ENCODE data around the gene SPATS2. TPM values are rescaled to one million over a fixed set of nuclear protein-coding genes. Genes with fewer than 3 reads are reported as not detected.

Gene SPATS2
- total and polyA plus RNA-seq, 7 donors = 4.4 to 10.6 (median 9.1) TPM

- Histone ChIP-seq H3K36me3 (ENCODE audit: insufficient read depth in 1 of 2, low read depth in 1 of 2) (no peaks in the 10 kb centered on the region), H3K27ac (no peak overlapping the region), H3K4me3 (no peak overlapping the region), H3K4me1 (peaks cover 6% of the 10 kb centered on the region), H3K27me3 (ENCODE audit: insufficient read depth in 3 of 3, low read length in 2 of 3) (peaks cover 0 to 52% (median 17%) of the 10 kb centered on the region in 3 donors), H3K9me3 (no peaks in the 10 kb centered on the region)
- intact Hi-C loops (cut with DNase I) = no loop called here
- TF ChIP-seq CTCF (IDR thresholded peaks at IDR 0.05) = no peak
- WGBS, 3 donors = 89 to 94% (median 94%) methylated on average over 15 of the region's 15 CpGs
- no peak for ATAC-seq
- no peak for DNase-seq
These were observed 175.4 kb downstream of the SPATS2 start for GRCh38 chr12:49542592-49543160.

GRCh38 chr12:49543221-49543913, 176.1 kb downstream of the SPATS2 start:
- DNase-seq (no peak), ATAC-seq (no peak)
- peaks cover 0 to 47% (median 12%) of the 10 kb centered on the region in 3 donors for H3K27me3 ChIP-seq (ENCODE audit: insufficient read depth in 3 of 3, low read length in 2 of 3)
- no peak overlapping the region for H3K27ac ChIP-seq
- intact Hi-C loops (cut with DNase I) = no loop called here
- no peak overlapping the region for H3K4me3 ChIP-seq
- WGBS, 3 donors = 61 to 69% (median 61%) methylated on average over 20 of the region's 20 CpGs
- peaks cover 2% of the 10 kb centered on the region for H3K4me1 ChIP-seq
- TF ChIP-seq CTCF (IDR thresholded peaks at IDR 0.05) = no peak
- H3K36me3 ChIP-seq (ENCODE audit: insufficient read depth in 1 of 2, low read depth in 1 of 2) = no peaks in the 10 kb centered on the region
- no peaks in the 10 kb centered on the region for H3K9me3 ChIP-seq

GRCh38 chr12:49543914-49544815, 176.9 kb downstream of the SPATS2 start:
- peaks cover 0 to 46% (median 6%) of the 10 kb centered on the region in 3 donors for H3K27me3 ChIP-seq (ENCODE audit: insufficient read depth in 3 of 3, low read length in 2 of 3)
- intact Hi-C loops (cut with DNase I) = no loop called here
- peaks cover 6% of the 10 kb centered on the region for H3K4me1 ChIP-seq
- 28 to 31% (median 30%) methylated on average over 35 to 39 of the region's 39 CpGs for whole genome bisulfite sequencing, 3 donors
- no peak for TF ChIP-seq CTCF (IDR thresholded peaks at IDR 0.05)
- H3K36me3 ChIP-seq (ENCODE audit: insufficient read depth in 1 of 2, low read depth in 1 of 2) = no peaks in the 10 kb centered on the region
- H3K9me3 ChIP-seq = no peaks in the 10 kb centered on the region
- DNase-seq (no peak), ATAC-seq (no peak)
- H3K27ac ChIP-seq = no peak overlapping the region
- no peak overlapping the region for H3K4me3 ChIP-seq

- no peak for TF ChIP-seq CTCF (IDR thresholded peaks at IDR 0.05)
- H3K4me3 ChIP-seq = no peak overlapping the region
- H3K9me3 ChIP-seq = no peaks in the 10 kb centered on the region
- H3K4me1 ChIP-seq = peaks cover 8% of the 10 kb centered on the region
- H3K27ac ChIP-seq = no peak overlapping the region
- H3K27me3 ChIP-seq (ENCODE audit: insufficient read depth in 3 of 3, low read length in 2 of 3) = peaks cover 0 to 38% (median 1%) of the 10 kb centered on the region in 3 donors
- intact Hi-C loops (cut with DNase I) = loop anchor here in 1 of 2 donors (5.0 kb wide), 1 partner anchor 36 kb away; no protein-coding TSS in a partner anchor
- DNase-seq (no peak), ATAC-seq (no peak)
- WGBS, 3 donors = 56 to 65% (median 63%) methylated on average over 4 of the region's 4 CpGs
- no peaks in the 10 kb centered on the region for H3K36me3 ChIP-seq (ENCODE audit: insufficient read depth in 1 of 2, low read depth in 1 of 2)
These were observed 178.6 kb downstream of the SPATS2 start for GRCh38 chr12:49545815-49546214.
